Superior temporal gyrus (tissue), 1 donor: ENCODE measurements around the gene IL4I1.

Experiments used
- DNase-seq: peaks from one replicate; pipeline ENCODE4 v3.0.0-alpha.2; 2016; ENCODE audit errors: extremely low spot score

IL4I1 gene

DNA sequence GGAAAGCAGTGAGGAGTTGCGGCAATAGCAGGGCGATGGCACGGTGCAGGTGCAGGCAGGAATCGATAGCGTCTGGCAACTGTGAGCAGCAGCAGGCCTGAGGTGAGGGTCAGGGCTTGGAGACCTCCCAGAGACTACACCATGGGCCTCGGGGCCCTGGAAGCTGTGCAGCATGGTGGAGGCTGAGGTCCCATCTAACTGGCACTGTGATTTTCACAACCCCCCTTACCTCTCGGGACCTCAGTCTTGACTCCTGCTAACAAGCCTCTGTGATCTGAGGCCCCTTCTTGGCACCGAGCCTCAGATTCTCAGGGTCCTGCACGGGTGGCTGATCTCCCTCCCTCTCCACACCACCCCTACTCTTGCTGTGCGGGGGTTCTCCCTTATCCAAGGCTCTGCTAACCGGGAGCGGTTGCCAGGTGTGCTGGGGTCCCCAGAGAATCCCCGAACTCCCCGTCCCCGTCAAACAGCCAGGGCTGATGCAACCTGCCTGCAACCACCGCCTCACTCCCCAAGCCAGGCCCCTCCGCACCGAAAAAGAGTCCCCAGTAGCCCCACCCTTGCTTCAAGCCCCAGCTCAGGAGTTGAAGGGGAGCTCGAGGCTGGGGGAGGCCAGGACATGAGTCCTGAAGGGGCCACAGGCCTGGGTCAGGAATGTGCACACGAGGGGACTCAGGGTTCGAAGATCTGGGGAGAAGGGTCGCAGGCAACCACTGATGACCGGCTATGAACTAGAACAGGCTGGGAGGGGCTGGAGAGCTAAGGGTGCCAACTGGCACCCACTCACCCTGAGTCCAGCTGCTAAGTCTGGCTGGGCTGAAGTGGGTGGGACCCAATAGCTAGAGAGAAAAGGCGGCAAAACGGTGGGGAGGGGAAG lies 27.6 kb upstream of the IL4I1 start:
- no peak for DNase-seq

GRCh38 chr19:49923055-49924003 lies 26.6 kb upstream of the IL4I1 start:
- no peak for DNase-seq

DNA sequence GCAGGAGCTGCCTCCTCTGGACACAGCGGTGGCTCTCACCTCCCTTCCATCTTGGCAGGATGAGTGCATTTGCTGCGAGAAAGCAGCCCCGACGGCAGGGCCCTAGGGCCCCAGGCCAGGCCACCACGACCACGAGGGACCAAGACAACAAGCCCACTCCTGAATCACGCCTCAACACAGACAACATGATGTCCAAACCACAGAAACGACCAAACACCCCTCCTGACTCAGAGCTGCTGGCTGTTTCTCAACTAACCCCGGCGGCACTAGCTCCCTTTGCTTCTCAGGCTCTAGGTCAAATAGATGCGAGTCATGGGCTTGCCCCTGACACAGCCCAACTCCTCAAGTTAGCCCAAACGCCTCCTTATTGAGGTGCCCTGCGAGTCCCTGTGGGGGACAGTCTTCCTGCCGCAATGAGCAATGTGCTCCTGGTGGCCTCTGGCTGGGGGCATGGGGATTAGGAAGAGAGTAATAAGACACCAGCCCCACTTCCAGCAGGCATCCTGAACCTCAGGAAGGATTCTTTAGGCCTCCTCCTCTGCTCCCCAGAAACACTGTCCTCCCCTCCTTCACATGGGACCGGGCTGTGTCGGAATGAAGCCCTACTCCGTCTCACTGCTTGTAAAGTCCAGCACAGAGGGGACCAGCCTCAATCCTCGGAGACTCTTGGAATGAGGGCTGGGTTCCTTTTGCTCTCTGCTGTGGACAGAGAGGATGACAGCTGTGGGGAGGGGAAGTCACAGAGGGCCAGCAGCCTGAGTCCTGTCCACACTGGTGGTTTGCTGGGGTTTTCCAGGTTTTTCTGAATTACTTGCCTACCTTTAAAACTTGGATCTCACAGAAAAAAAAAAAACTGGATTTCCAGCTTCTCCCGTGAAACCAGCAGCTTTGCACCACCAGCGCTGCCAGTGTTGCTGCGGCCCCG lies 25.4 kb upstream of the IL4I1 start:
- DNase-seq: no peak

DNA sequence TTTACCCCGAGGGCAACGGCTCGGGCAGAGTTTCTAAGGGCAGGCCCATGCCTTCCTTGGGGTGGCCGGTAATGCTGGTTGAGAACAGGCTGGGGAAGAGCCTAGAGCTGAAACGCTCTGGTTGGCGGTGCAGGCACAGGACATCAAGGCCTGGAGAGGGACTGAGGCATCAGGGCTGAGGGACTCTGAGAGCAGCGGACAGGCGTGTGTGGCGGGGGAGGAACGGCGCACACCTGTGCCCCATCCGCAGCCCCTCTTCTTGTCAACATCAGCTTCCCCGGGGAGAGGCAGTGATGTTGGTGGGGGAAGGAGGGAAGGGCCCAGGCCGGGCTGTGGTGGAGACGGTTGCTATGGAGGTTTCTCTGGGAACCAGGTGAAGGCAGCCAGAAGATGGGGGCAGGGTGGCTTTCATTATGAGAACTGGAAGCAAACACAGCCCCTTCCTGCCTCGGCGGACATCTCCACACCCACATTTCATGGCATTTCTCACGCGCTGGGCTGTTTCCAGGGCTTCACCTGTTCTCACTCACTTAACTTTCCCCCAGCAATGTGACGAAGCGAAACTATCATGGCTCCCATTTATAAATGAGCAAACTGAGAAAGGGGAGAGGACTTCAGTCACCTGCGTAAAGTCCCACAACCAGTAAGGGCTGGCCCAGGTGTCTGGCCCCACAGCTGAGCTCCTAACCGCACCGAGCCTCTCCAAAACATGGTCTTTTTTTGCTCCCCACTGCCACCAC lies 24.1 kb upstream of the IL4I1 start:
- DNase-seq: no peak

DNA sequence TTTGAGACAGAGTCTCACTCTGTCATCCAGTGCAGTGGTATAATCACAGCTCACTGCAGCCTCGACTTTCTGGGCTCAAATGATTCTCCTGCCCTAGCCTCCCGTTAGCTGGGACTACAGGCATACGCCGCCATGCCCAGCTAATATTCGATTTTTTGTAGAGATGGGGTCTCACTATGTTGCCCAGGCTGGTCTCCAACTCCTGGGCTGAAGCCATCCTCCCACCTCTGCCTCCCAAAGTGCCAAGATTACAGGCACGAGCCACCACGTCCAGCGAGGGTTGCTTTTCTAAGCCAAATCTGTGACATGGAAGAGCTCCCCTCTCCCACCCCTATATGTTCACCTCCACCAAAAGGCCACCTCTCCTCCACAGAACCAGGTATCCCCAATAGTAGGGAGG lies 21.4 kb upstream of the IL4I1 start:
- no peak for DNase-seq

- DNase-seq: no peak
Measured at GRCh38 chr19:49916839-49917733, 20.4 kb upstream of the IL4I1 start.

- DNase-seq: no peak
Measured at GRCh38 chr19:49915271-49915670, 18.6 kb upstream of the IL4I1 start.

GRCh38 chr19:49913720-49914119 lies 17.0 kb upstream of the IL4I1 start:
- DNase-seq: no peak

DNA sequence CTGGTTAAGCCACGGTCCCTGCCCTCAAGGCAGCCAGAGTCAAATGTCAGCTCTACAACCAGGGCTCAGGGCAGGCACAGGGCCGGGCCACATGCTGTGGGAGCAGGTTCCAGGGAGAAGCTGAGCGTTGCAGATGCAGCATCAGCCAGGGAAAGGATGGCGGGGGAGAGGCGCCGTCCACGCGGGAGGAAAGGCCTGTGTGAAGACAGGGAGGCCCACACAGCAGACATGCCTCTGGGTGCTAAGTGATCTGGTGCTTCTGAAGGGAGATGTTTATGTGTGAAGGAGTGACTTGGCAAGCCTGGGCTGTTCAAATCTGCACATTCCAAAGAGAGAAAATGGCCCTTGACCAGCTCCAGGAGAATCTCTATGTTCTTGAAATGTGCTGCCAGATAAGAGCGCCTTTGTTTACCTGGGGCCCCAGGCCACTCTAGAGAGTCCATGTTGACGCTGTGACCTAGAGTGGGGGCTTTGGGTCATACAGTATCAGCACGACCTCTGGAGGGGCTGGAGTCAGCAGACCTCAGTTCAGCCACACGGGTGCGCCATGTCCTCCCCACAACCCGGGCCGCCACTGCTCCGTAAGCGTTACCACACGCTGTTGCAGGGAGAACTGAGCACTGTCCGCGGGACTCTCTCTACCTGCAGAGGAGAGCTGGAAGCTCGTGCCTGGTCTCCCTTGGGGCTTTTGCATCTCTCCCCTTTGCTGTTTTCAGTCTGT lies 16.4 kb upstream of the IL4I1 start:
- DNase-seq: peak; percentile 51

- peak; percentile 51 for DNase-seq
Measured at GRCh38 chr19:49911381-49912145, 14.9 kb upstream of the IL4I1 start.

- no peak for DNase-seq
Measured at GRCh38 chr19:49910179-49910578, 13.5 kb upstream of the IL4I1 start.

- DNase-seq: no peak
Measured at GRCh38 chr19:49908480-49909420, 12.1 kb upstream of the IL4I1 start.

GRCh38 chr19:49907745-49908446 lies 11.2 kb upstream of the IL4I1 start:
- DNase-seq: no peak

DNA sequence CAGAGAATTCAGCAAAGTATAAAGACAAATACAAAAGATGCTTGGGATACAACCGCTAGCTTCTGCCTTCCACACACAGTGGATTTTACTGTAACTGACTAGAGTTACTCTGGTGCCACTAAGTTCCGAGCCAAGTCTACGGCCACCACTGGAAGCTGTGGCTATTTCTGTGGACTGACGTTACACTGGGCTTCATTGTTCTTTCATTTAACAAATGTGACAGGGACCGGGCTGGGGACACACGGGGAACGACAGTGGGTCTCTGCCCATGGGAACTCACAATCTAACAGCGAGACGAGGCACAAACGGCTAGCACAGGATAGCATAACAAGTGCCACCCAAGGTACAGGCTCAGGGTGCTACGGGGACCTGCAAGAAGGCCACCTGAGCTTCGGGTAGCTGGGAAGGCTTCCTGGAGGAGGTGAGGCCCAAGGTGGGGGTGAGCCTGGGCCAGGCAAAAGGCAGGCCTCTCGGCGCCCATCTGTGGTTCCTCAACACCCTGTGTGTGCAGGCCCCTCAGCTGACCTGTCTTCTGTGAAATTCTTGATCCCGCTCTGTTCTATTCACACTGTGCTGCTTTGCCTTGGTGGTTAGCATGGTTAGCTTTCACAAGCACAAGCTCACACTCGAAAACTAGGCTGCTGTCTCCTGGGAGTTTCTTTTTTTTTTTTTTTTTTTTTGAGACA lies 10.3 kb upstream of the IL4I1 start:
- DNase-seq: peak; percentile 71

GRCh38 chr19:49904136-49904535 lies 7.4 kb upstream of the IL4I1 start:
- no peak for DNase-seq
